Measurements from ENCODE around the gene RBM14.
"Not testable (repeated sequence)": the region's sequence is repeated elsewhere in the genome, so short reads cannot be mapped to it uniquely, and the experiment has no call there.

Gene RBM14

DNA sequence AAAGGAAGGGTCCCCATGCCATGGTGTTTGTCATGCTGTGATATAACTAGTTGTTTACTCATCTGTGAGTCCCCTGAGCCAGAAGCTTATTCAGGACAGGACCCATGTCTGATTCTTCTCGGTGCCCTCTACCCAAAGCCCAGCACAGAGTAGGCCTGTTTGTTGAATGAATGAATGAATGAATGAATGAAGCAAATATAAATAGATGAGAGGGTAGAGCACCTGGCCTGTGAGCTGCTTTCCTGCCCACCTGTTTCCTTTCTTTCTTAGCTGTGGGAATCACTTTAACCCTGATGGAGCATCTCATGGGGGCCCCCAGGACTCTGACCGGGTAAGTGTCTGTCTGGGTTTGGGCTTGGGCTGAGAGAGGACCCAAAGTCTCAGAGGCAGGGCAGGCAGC, 16.2 kb upstream of the RBM14 start:
- no peak for DNase-seq (ENCODE audit: low read depth)

DNA sequence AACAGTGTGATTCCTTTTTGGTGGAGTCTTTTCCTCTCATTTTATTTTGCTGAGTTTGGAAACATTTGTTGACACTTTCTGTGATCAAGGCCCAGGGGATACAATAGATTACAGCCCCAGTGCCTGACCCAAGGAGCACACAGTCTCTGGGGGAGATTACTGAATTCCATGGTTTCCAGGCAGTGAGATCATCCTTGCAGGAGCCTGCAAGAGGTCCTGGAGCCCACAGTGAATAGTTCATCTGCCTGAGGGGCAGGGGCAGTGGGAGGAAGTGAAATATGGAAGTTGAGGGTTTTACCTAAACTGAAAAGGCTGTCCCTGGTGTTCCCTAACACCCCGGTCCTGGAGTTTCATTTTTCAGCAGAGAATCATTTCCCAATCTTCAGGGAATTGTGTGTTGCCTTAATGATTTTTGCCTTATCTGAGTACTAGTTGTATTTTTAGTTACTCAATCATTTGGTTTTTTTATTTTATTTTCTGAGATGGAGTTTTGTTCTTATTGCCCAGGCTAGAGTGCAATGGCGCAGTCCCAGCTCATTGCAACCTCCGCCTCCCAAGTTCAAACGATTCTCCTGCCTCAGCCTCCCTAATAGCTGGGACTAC, 15.7 kb upstream of the RBM14 start:
- no peak for DNase-seq (ENCODE audit: low read depth)

DNA sequence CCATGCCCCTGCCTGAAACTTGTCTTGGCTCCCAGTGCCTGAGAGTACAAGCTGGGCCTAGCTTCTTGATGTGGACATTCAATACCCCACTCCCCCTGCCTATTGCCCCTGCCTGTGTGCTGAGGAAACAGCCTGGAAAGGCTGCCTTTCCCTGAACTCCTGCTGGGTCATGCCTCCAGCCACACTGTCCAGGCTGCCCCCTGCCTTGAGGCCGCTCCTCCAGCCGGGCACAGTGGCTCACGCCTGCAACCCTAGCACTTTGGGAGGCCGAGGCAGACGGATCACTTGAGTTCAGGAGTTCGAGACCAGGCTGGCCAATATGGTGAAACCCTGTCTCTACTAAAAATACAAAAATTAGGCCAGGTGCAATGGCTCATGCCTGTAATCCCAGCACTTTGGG, 13.4 kb upstream of the RBM14 start:
- DNase-seq (ENCODE audit: low read depth): no peak

DNA sequence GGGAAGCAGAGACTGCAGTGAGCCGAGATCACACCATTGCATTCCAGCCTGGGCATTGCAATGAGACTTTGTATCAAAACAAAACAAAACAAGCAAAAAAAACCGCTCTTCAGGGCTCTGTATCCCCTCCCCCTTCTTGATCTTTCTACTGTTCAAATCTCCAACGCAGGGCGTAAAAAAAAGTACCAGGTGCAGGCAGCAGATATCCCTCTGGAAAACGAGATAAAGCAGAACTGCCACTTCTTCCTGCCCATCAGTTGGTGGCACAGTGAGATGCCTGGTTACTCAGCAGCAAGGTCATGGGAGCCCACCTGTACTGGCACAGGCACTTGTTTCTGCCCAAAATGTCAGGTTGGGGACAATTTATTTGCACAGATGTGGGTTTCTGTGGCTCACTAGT, 12.3 kb upstream of the RBM14 start:
- no peak for DNase-seq (ENCODE audit: low read depth)

DNA sequence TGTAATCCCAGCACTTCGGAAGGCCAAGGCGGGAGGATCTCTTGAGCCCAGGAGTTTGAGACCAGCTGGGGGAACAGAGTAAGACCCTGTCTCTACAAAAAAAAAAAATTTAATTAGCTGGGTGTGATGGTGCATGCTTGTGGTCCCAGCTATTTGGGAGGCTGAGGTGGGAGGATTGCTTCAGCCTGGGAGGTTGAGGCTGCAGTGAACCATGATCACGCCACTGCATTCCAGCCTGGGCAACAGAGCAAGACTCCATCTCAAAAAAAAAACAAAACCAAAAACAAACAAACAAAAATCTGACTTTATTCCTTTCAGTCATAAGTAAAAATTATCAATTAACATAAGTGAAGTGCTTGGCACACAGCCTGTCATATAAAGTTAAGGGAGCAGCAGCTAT, 9.8 kb upstream of the RBM14 start:
- DNase-seq (ENCODE audit: low read depth): not testable (repeated sequence)

DNA sequence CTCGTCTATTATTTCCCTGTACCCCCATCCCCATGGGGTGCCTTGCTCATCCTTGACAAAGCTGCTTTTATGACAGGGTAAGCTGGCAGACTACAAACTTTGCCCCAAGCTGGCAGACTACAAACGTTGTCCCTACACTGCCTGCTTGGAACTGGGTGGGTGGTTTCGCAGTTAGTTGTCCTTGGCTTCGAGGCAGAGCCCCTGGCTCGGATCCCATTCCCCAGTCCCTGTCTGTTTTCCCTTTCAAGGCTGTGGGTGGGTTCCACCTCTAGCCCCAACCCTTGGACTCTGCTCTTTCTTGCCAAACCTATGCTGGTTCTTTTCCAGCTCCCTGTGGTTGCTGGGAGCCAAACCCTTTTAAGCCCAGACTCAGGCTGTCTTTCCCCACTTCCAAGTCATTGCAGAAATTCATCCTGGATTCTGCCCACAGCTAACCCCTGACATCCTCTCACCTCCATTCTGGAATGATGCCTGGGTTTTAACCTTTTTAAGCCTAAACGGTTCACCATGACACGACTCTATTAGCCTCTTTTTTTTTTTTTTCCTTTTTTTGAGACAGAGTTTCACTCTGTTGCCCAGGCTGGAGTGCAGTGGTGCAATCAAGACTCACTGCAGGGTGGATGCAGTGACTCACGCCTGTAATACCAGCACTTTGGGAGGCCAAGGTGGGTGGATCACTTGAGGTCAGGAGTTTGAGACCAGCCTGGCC, 9.2 kb upstream of the RBM14 start:
- DNase-seq (ENCODE audit: low read depth): peak; percentile 46

DNA sequence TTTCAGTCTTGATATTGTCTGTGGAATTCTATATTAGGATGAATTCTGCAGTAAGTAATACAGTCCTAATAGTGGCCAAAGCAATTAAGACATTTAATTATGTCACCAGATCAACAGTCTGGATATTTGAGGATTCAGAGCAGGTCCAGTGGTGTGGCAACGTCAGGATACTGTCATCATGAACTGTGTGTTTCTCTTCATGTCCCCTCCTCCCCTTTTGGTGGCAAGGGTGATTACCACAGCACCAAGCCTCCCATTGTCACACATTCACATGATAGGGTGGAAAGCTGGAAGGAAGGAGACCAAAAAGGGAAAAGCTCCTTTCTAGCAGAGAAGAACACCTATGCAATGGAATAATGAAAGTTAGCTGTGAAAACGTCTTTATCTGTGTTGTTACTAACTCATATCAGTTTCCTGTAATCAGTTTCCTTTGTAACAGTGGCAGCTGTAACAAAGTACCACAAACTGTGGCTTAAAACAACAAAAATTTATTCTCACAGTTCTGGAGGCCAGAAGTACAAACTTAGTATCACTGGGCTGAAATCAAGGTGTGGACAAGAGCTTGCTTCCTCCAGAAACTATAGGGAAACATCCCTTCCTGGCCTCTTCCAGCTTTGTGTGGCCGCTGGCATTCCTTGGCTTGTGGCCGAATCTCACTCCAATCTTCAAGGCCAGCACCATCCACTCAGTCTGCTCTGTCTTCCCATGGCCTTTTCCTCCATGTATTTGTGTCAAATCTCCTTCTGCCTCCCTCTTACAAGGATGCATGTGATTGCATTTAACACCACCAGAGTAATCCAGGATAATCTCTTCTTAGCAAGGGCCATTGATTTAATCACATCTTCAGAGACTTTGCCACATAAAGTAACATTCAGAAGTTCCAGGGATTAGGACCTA, 6.5 kb upstream of the RBM14 start:
- DNase-seq (ENCODE audit: low read depth): no peak

DNA sequence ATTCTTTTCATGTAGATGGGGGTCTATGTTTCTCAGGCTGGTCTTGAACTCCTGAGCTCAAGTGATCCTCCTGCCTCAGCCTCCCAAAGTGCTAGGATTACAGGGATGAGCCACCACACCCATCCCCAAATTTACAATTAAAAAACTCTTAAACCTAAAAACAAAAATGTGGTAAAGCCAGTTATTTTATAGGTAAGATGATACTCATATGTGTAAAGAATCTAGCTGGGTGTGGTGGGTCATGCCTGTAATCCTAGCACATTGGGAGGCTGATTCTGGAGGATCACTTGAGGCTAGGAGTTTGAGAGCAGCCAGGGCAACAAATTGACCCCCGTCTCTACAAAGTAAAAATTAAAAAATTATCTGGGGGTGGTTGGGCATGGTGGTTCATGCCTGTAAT, 4.0 kb upstream of the RBM14 start:
- DNase-seq (ENCODE audit: low read depth): no peak

DNA sequence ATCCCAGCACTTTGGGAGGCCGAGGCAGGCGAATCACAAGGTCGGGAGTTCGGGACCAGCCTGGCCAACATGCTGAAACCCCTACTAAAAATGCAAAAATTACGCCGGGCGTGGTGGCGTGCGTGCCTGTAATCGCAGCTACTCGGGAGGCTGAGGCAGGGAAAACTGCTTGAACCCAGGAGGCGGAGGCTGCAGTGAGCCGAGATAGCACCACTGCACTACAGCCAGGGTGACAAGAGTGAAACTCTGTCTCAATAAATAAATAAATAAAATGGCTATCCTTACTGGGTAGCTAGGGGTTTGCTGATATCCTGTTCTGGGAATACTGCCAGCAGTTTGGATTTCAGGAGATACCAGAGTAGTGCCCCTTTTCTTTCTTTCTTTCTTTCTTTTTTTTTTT, 2.4 kb upstream of the RBM14 start:
- no peak for DNase-seq (ENCODE audit: low read depth)

DNA sequence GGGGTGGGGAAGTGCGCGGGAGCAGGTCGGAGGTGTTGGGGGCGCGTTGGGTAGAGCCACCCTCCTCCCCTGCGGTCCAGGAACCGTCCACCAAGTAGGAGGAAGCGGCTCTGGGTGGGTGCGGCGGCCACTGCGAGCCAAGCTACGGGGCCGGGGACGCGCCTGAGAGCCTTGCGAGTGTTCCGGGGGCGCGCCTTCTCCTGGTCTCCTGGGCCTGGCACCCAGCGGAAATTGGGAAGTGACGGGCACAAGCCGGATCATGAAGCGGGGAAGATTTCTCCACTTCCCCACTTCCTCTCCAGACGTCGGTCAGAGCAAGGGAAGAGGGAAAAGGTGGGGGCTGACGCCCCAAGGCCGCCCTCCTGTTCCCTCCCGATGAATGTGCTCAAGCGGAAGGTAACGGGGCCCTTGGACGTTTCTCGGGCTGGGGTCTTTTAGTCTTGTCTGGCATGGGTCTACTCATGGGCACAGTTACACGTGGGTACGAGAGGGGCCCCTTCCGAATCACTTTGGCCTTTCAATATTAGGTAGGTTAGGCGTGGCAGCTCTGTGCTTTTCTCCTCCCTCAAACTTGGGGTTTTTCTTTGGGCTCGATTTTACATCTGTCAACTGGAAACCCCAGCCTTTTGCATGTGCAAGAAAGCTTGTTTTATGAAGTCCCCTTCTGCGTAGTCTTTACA, 865 bp downstream of the RBM14 start:
- DNase-seq (ENCODE audit: low read depth): peak; percentile 25

DNA sequence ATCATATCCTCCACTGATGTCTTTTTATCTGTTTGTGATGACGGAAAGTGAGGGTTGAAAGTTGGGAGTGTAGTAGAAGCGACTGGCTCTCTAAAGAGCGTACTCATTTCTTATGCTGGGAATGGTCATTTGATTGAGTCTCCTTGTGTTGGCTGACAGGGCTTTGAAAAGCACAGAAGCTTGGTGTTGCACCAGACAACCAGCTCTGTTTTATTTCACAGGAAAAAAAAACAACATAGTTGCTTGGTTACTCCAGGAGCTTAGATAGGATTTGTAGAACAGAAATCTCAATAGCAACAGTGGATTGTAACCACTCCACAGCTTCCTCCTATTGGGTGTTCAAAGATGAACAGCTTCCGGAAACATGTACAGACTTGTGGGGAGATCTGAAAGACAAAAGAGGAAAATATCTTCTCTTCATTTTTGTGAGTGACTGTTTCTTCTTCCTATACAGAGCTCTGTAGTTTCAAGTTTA, 2.7 kb downstream of the RBM14 start:
- DNase-seq (ENCODE audit: low read depth): peak; percentile 41

DNA sequence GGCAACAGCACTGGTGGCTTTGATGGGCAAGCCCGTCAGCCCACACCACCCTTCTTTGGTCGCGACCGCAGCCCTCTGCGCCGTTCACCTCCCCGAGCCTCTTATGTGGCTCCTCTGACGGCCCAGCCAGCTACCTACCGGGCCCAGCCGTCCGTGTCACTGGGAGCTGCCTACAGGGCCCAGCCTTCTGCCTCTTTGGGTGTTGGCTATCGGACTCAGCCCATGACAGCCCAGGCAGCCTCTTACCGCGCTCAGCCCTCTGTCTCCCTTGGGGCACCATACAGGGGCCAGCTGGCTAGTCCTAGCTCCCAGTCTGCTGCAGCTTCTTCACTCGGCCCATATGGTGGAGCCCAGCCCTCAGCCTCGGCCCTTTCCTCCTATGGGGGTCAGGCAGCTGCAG, 8.0 kb downstream of the RBM14 start:
- DNase-seq (ENCODE audit: low read depth): no peak

DNA sequence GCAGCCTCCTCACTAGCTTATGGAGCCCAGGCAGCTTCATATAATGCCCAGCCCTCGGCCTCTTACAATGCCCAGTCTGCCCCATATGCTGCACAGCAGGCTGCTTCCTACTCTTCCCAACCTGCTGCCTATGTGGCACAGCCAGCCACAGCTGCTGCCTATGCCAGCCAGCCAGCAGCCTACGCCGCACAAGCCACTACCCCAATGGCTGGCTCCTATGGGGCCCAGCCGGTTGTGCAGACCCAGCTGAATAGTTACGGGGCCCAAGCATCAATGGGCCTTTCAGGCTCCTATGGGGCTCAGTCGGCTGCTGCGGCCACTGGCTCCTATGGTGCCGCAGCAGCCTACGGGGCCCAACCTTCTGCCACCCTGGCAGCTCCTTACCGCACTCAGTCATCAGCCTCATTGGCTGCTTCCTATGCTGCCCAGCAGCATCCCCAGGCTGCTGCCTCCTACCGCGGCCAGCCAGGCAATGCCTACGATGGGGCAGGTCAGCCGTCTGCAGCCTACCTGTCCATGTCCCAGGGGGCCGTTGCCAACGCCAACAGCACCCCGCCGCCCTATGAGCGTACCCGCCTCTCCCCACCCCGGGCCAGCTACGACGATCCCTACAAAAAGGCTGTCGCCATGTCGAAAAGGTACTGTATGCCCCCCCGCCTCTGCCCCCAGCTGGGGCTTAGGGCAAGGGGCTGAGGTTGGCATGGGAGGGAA, 8.8 kb downstream of the RBM14 start:
- DNase-seq (ENCODE audit: low read depth): no peak

DNA sequence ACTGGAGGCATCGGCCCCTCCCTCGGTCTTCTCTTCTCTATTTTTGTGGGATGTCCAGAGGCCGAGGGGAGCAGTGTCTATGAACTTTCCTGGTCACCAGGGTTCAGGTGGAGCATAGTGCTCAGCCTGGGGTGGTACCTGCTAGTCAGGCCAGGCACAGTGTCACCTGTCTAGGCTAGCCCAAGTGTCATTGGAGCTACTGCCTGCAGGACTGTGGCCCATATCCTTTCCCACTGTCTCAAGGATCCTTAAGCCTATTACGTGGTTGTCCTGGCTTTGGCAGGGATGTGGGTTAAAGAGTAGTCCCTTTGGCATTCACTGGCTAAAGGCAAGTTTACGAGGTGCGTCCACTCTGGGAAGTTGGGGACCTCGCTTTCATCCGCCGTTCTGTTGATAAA, 9.3 kb downstream of the RBM14 start:
- DNase-seq (ENCODE audit: low read depth): no peak

DNA sequence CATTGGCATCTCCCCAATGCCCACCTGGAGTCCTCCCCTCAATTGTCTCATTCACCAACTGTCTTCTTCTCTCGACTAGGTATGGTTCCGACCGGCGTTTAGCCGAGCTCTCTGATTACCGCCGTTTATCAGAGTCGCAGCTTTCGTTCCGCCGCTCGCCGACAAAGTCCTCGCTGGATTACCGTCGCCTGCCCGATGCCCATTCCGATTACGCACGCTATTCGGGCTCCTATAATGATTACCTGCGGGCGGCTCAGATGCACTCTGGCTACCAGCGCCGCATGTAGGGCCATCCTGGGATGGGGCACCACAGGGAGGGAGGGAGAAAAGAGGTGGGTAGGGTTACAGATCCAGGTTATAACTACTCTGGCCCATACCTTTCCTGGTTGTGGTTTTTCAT, 10.0 kb downstream of the RBM14 start:
- no peak for DNase-seq (ENCODE audit: low read depth)

DNA sequence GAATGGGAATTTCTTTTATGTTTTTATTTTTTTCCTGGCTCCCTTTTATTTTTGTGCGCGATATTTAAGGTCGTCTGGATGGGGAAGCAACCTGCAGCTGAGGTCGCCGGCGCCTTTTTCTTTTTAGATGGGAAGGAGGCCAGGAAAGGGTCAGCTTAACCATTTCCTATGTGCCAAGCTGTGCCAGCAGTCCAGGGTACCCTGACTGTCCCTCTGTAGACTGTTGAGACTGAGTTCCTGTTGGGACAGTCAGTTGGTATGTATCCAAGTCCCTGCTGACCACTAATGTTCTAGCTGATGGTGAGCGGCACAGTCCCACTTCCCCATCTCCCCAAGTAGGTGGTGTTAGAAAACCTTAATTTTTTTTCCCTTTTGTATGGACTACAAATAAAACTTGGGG, 10.5 kb downstream of the RBM14 start:
- no peak for DNase-seq (ENCODE audit: low read depth)

DNA sequence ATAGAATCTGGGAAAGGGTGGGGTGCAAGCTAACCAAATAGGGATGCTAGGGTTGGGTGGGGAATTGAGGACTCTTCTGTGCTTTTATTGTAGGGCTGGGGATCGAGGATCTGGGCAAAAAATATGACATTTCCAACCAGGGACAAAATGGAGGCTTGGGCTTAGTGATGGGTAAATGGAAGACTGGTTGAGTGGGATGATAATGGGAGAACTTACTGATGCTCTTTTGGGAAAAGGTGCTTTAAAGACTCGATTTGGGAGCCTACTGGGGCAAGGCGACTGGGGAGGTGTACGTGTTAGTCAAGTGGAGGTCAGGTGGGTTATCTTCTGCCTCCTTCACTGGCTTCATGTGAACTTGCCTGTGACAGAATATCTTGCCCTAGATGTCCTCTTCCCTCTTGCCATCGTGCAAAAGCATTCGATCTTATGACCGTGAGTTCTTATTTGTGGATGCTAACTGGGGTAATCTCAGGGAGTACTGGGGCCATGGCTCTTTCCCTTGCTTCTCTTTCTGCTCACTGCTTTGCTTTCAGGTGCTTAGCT, 11.7 kb downstream of the RBM14 start:
- no peak for DNase-seq (ENCODE audit: low read depth)

DNA sequence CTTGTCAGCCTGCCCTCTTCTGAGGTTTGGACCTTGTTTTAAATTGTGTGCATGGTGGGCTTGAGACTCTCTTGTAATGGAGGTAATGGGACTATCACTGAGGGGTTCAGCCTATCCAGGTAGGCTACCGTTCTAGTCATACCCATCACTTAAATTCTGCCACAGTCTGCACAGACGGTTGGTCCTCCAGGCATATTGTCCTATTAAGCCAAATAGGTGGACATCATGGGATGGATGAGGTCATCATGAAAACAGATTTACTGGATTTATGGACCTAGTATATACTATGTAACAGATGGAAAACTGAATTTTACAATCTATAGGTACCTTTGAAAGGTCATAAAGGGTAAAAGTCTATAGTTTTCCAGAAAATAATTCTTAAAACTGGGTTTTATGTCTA, 12.9 kb downstream of the RBM14 start:
- DNase-seq (ENCODE audit: low read depth): no peak

DNA sequence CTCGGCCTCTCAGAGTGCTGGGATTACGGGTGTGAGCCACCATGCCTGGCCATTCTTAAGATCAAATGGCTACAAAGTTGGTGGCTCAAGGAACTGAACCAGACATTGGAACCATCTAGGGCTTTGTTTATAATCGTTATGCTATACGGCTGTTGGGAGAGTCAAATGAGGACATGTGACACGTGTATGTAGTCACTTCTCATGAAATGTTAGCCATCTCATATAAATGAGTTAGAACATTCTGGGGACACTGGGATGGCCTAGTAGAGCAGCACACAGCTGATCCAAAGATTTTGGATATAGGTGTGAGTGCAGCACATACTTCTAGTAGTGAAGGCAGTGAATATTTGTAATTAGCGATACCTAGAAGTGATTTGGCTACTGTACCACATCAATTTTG, 15.5 kb downstream of the RBM14 start:
- DNase-seq (ENCODE audit: low read depth): no peak

DNA sequence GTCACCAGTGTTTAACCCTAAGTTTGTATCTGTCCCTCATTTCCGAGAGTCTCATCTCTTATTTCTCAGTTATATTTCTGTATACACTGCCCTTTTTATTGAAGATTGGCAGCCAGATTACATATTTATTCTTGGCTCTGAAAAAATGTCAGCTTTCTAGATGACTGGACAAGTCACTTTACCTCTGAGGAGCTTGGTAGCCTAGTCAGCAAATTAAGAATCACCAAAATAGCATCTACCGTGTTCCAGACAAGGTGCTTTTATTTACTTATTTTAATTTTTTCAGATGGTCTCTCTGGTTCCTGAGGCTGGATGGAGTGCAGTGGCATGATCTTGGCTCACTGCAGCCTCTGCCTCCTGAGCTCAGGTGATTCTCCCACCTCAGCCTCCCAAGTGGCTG, 16.5 kb downstream of the RBM14 start:
- DNase-seq (ENCODE audit: low read depth): no peak

DNA sequence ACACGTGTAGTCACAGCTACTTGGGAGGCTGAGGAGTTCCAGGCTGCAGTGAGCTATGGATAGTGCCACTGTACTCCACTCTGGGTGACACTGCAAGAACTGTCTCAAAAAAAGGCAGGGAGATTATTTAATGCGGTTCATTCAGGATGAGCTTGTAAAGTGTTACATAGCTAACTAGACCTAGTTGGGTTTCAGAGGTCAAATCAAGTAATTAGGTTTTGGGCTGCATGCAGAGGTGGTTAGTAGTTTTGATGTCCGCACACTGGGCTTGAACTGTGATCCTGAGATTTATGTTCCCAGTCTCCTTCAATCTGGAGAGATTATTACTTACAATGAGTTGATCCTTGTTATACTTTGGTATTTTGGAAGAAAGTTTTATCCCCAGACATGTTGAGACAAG, 20.0 kb downstream of the RBM14 start:
- no peak for DNase-seq (ENCODE audit: low read depth)

All from GM04504 (cell line).